ENCODE results near the gene FAM107B. TPM values are rescaled to one million over a fixed set of nuclear protein-coding genes. Genes with fewer than 3 reads are reported as not detected.

FAM107B gene
- total and polyA plus RNA-seq, 2 of the 4 experiments (the other 2 are of a cell fraction) = 26.4 to 27.1 TPM

- dilution Hi-C loops (cut with HindIII; ENCODE audit: low sequenced_read_pairs, unreplicated experiment) = no loop called here
These were observed 73.2 kb downstream of the FAM107B start for GRCh38 chr10:14701466-14701865.

More at GRCh38 chr10:14701466-14701865, 73.2 kb downstream of the FAM107B start:
- Histone ChIP-seq H3K9me3 (ENCODE audit: control insufficient read depth, insufficient read depth, low read length) (no peaks in the 10 kb centered on the region), H3K56ac (ENCODE audit: extremely low read depth, insufficient read depth, low read length) (no peak overlapping the region), H4K91ac (ENCODE audit: insufficient read depth, low read depth, low read length) (no peak overlapping the region), H2BK120ac (ENCODE audit: low read depth, low read length) (no peak overlapping the region), H2BK5ac (ENCODE audit: low read depth, low read length, poor library complexity, severe bottlenecking) (no peak overlapping the region), H3K23ac (ENCODE audit: low read depth, low read length) (no peak overlapping the region), H3K27ac (ENCODE audit: insufficient read depth, low read length) (no peak overlapping the region), H3K14ac (replicated peaks; ENCODE audit: low read depth, low read length) (no peak overlapping the region), H4K8ac (ENCODE audit: low read depth in 2 of 2, low read length in 2 of 2) (no peak overlapping the region), H3K9me1 (ENCODE audit: insufficient read depth, low read length) (no peaks in the 10 kb centered on the region), H4K5ac (ENCODE audit: low read depth, low read length) (no peak overlapping the region), H3K9ac (ENCODE audit: low read depth, low read length) (no peak overlapping the region), H4K20me1 (ENCODE audit: insufficient read depth, low read length) (no peaks in the 10 kb centered on the region), H3K4me1 (ENCODE audit: control insufficient read depth, insufficient read depth, low read length) (peaks cover 4% of the 10 kb centered on the region; the same call in 1 of the 2 replicates), H3K4me2 (ENCODE audit: low read depth, low read length) (no peak overlapping the region), H3K4me3 (ENCODE audit: insufficient read depth, low read depth, low read length) (no peak overlapping the region), H3K27me3 (ENCODE audit: control insufficient read depth, insufficient read depth, low read length) (no peaks in the 10 kb centered on the region), H2BK20ac (ENCODE audit: low read depth, low read length) (no peak overlapping the region), H2AK9ac (replicated peaks; ENCODE audit: low read depth, low read length, poor library complexity) (no peak overlapping the region), H2AK5ac (ENCODE audit: low read depth, low read length) (no peak overlapping the region), H2AFZ (replicated peaks; ENCODE audit: low read length, poor library complexity) (no peak overlapping the region), H3K79me1 (ENCODE audit: low read depth in 1 of 2, low read length in 2 of 2) (no peaks in the 10 kb centered on the region), H2BK15ac (ENCODE audit: low read depth, low read length) (no peak overlapping the region), H3K36me3 (ENCODE audit: control insufficient read depth, insufficient read depth, low read length) (no peaks in the 10 kb centered on the region), H3K18ac (ENCODE audit: low read depth, low read length) (no peak overlapping the region), H3K4ac (ENCODE audit: low read depth, low read length) (no peak overlapping the region)
- no peak for TF ChIP-seq BHLHE40 (IDR thresholded peaks at IDR 0.05; ENCODE audit: low read depth, low read length)
- TF ChIP-seq CEBPB (IDR thresholded peaks at IDR 0.05; ENCODE audit: low read depth, low read length) = no peak
- TF ChIP-seq POLR2A (IDR thresholded peaks at IDR 0.05; ENCODE audit: low read depth, low read length) = no peak
- TF ChIP-seq MAFK (IDR thresholded peaks at IDR 0.05; ENCODE audit: low read depth, low read length) = no peak
- no peak for TF ChIP-seq SMC3 (IDR thresholded peaks at IDR 0.05; ENCODE audit: low read depth, low read length)
- TF ChIP-seq NFE2L2 (IDR thresholded peaks at IDR 0.05; ENCODE audit: low read depth, low read length) = no peak
- no peak for TF ChIP-seq MXI1 (IDR thresholded peaks at IDR 0.05; ENCODE audit: borderline replicate concordance, low read depth, low read length)
- TF ChIP-seq MAZ (IDR thresholded peaks at IDR 0.05; ENCODE audit: borderline replicate concordance, low read depth, low read length) = no peak
- no peak for TF ChIP-seq RCOR1 (IDR thresholded peaks at IDR 0.05; ENCODE audit: insufficient replicate concordance, low read length)
- no peak for TF ChIP-seq USF2 (IDR thresholded peaks at IDR 0.05; ENCODE audit: low read depth, low read length)
- TF ChIP-seq FOS (IDR thresholded peaks at IDR 0.05; ENCODE audit: low read depth, low read length) = no peak
- TF ChIP-seq, protein P1, sequence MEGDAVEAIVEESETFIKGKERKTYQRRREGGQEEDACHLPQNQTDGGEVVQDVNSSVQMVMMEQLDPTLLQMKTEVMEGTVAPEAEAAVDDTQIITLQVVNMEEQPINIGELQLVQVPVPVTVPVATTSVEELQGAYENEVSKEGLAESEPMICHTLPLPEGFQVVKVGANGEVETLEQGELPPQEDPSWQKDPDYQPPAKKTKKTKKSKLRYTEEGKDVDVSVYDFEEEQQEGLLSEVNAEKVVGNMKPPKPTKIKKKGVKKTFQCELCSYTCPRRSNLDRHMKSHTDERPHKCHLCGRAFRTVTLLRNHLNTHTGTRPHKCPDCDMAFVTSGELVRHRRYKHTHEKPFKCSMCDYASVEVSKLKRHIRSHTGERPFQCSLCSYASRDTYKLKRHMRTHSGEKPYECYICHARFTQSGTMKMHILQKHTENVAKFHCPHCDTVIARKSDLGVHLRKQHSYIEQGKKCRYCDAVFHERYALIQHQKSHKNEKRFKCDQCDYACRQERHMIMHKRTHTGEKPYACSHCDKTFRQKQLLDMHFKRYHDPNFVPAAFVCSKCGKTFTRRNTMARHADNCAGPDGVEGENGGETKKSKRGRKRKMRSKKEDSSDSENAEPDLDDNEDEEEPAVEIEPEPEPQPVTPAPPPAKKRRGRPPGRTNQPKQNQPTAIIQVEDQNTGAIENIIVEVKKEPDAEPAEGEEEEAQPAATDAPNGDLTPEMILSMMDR (conservative IDR thresholded peaks at IDR 0.05; ENCODE audit: low read depth, low read length) = no peak
- TF ChIP-seq CHD1 (IDR thresholded peaks at IDR 0.05; ENCODE audit: low read depth, low read length) = no peak
- no peak for TF ChIP-seq RAD21 (IDR thresholded peaks at IDR 0.05; ENCODE audit: low read length)
- TF ChIP-seq RFX5 (IDR thresholded peaks at IDR 0.05; ENCODE audit: low read depth, low read length) = no peak
- intact Hi-C loops (cut with micrococcal nuclease) = no loop called here
- in situ Hi-C loops (cut with MboI; ENCODE audit: low sequenced_read_pairs) = no loop called here
- no TSS peak for BruUV-seq (replicated peaks)
- ChIA-PET CTCF (no interaction called here), POLR2A (ENCODE audit: unreplicated experiment) (interaction anchor here (1.0 kb wide), 1 partner anchor 10 kb away, joined by 4 read pairs; no protein-coding TSS in a partner anchor)
- DNase-seq (no peak), ATAC-seq (ENCODE audit: low read depth) (no peak)
- 92% methylated on average over 4 of the region's 7 CpGs; no CpG with 5 or more reads in 1 of the 2 experiments for WGBS, 2 experiments (ENCODE audit: extremely low coverage in 2 of 2, insufficient read length in 1 of 2)

Measured in IMR-90 (cell line).